ENCODE measurements around the gene MYL6. TPM values are rescaled to one million over a fixed set of nuclear protein-coding genes. Genes with fewer than 3 reads are reported as not detected.
"Not testable (repeated sequence)": the region's sequence is repeated elsewhere in the genome, so short reads cannot be mapped to it uniquely, and the experiment has no call there.

The MYL6 gene
- total RNA-seq, 4 donors from 2014 or later: 1,110 to 2,359 (median 1,915) TPM

- H3K9me3 ChIP-seq: no peaks in the 10 kb centered on the region
- no peak for DNase-seq
- H3K4me3 ChIP-seq (replicated peaks in 1 of 3): no peak overlapping the region
- no peak overlapping the region for H3K27ac ChIP-seq
- no peak for TF ChIP-seq POLR2A (IDR thresholded peaks at IDR 0.05)
- TF ChIP-seq, protein P1, sequence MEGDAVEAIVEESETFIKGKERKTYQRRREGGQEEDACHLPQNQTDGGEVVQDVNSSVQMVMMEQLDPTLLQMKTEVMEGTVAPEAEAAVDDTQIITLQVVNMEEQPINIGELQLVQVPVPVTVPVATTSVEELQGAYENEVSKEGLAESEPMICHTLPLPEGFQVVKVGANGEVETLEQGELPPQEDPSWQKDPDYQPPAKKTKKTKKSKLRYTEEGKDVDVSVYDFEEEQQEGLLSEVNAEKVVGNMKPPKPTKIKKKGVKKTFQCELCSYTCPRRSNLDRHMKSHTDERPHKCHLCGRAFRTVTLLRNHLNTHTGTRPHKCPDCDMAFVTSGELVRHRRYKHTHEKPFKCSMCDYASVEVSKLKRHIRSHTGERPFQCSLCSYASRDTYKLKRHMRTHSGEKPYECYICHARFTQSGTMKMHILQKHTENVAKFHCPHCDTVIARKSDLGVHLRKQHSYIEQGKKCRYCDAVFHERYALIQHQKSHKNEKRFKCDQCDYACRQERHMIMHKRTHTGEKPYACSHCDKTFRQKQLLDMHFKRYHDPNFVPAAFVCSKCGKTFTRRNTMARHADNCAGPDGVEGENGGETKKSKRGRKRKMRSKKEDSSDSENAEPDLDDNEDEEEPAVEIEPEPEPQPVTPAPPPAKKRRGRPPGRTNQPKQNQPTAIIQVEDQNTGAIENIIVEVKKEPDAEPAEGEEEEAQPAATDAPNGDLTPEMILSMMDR (IDR thresholded peaks at IDR 0.05): no peak
- H3K36me3 ChIP-seq: no peaks in the 10 kb centered on the region
- intact Hi-C loops (cut with DNase I): loop anchor here (2.0 kb wide), 1 partner anchor 32 kb away; the partner anchor contains the start of gene NABP2
- peaks cover 7 to 21% of the 10 kb centered on the region in 2 donors for H3K4me1 ChIP-seq
- H3K27me3 ChIP-seq: no peaks in the 10 kb centered on the region
These were observed 34.4 kb downstream of the MYL6 start for GRCh38 chr12:56192582-56192981.

DNA sequence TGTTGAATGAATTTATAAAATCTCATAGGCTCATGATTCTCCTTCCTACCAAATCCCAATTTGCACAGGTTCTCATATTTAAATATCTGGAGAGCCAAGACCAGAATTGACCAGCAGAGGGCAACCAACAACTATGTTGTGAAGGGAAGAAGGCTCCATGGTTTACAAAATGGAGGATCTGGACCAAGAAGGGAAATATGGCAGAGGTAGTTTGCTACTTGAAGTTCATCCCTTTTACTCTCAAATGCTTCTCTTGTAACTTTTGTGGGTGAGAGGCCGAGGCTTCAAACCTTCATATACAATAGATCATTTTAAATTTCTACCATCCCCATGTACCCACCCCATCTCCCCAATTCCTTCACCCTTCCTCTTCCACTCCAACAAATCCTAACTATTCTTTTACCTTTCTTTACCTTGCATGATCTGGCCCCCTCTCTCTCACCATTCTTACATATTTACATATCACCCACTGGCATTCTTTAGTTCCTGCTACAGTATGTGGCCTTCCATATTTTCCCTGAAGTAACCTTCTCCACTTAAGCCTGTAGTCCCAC, 34.9 kb downstream of the MYL6 start:
- intact Hi-C loops (cut with DNase I): loop anchor here (2.0 kb wide), 1 partner anchor 32 kb away; the partner anchor contains the start of gene NABP2
- no peak for TF ChIP-seq POLR2A (IDR thresholded peaks at IDR 0.05)
- TF ChIP-seq, protein P1 (IDR thresholded peaks at IDR 0.05): peak; percentile 44 to 89 (median 81)
- peak; percentile 77 to 79 for DNase-seq
- 29 to 48% methylated on average over 1 of the region's 1 CpG for WGBS, 2 donors
- no peak overlapping the region for H3K27ac ChIP-seq
- no peak overlapping the region for H3K4me3 ChIP-seq (replicated peaks in 1 of 3)
- peaks cover 2 to 15% of the 10 kb centered on the region in 2 donors for H3K4me1 ChIP-seq
- H3K9me3 ChIP-seq: no peaks in the 10 kb centered on the region
- no peaks in the 10 kb centered on the region for H3K27me3 ChIP-seq
- H3K36me3 ChIP-seq: no peaks in the 10 kb centered on the region

DNA sequence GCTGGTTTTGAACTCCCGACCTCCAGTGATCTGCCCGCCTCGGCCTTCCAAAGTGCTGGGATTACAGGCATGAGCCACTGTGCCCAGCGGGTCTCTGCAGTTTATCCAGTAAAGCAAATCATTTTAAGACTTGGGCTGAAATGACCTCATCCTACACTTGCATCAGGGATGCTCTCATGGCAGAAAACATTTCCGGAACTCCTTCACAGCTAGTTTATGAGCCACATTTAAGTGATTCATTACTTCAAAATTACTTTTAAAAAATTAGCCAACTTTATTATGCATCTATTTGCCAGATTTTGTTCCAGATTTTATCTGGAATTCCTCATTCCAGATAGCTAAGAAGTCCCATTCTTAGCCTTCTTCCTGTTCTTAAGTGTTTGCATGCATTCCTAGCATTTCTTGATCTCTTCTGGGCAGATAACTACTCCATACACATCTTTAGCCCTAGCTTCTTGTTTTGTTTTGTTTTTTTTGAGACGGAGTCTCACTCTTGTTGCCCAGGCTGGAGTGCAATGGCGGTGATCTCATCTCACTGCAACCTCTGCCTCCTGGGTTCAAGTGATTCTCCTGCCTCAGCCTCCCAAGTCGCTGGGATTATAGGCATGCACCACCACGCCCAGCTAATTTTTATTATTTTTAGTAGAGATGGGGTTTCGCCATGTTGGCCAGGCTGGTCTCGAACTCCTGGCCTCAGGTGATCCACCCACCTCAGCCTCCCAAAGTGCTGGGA, 38.8 kb downstream of the MYL6 start:
- 70 to 72% methylated on average over 11 of the region's 11 CpGs for WGBS, 2 donors
- DNase-seq; H3K27me3 ChIP-seq; H3K9me3 ChIP-seq; H3K4me1 ChIP-seq; H3K27ac ChIP-seq; intact Hi-C loops (cut with DNase I); H3K36me3 ChIP-seq; H3K4me3 ChIP-seq (replicated peaks in 1 of 3): not testable (repeated sequence)

GRCh38 chr12:56197921-56198635, 39.9 kb downstream of the MYL6 start:
- TF ChIP-seq, protein P1 (IDR thresholded peaks at IDR 0.05): no peak
- TF ChIP-seq POLR2A (IDR thresholded peaks at IDR 0.05): no peak
- DNase-seq: no peak
- intact Hi-C loops (cut with DNase I): no loop called here
- no peak overlapping the region for H3K4me3 ChIP-seq (replicated peaks in 1 of 3)
- no peak overlapping the region for H3K27ac ChIP-seq
- no peaks in the 10 kb centered on the region for H3K9me3 ChIP-seq
- no peaks in the 10 kb centered on the region for H3K27me3 ChIP-seq
- peaks cover 0 to 5% of the 10 kb centered on the region in 2 donors for H3K4me1 ChIP-seq
- WGBS, 2 donors: 85 to 93% methylated on average over 9 of the region's 9 CpGs
- H3K36me3 ChIP-seq: no peaks in the 10 kb centered on the region

- WGBS, 2 donors: 73 to 83% methylated on average over 1 of the region's 1 CpG
- Histone ChIP-seq H3K4me1 (peaks cover 0 to 5% of the 10 kb centered on the region in 2 donors), H3K27me3 (no peaks in the 10 kb centered on the region), H3K9me3 (no peaks in the 10 kb centered on the region), H3K36me3 (no peaks in the 10 kb centered on the region), H3K4me3 (replicated peaks in 1 of 3) (no peak overlapping the region), H3K27ac (no peak overlapping the region)
- intact Hi-C loops (cut with DNase I): no loop called here
- TF ChIP-seq POLR2A (IDR thresholded peaks at IDR 0.05): no peak
- TF ChIP-seq, protein P1 (IDR thresholded peaks at IDR 0.05): no peak
- no peak for DNase-seq
These were observed 40.7 kb downstream of the MYL6 start for GRCh38 chr12:56198836-56199235.

Measured in thyroid gland (tissue), 4 donors.